Panc1 (cell line): ENCODE measurements around the gene STC2. TPM values are rescaled to one million over a fixed set of nuclear protein-coding genes. Genes with fewer than 3 reads are reported as not detected.

Source experiments
- ATAC-seq: fragments of 200-7000 bp; cut with Tn5 transposase; 2 replicates; pipeline ENCODE4 v1.9.1; 2020; ENCODE audit warnings: mild to moderate bottlenecking, moderate library complexity
- BruUV-seq: library from RNA; stranded (reverse); fragments of 400-500 nt; replicated peaks from 2 replicates; lab custom pipeline; 2021; lab: Mats Ljungman, UMichigan
- CTCF ChIA-PET: fragments of 300-600 bp; sonication (Branson Sonifier 250); formaldehyde crosslinking; loops from one replicate; lab custom pipeline; 2022; ENCODE audit warnings: antibody characterized with exemption; lab: Charles Lee
- POLR2A ChIA-PET: fragments of 300-600 bp; sonication (Branson Sonifier 250); formaldehyde crosslinking; loops from one replicate; lab custom pipeline; 2022; ENCODE audit warnings: antibody characterized with exemption; lab: Charles Lee
- DNase-seq: peaks from one replicate; pipeline ENCODE4 v3.0.0-alpha.2; 2010; ENCODE audit warnings: low read depth, low spot score
- H3K27ac ChIP-seq: 2 replicates; pipeline ENCODE4 v1.5.1; 2011; ENCODE audit warnings: mild to moderate bottlenecking, low read length, inconsistent platforms
- H3K27me3 ChIP-seq: fragments of 200-500 bp; sonication (Bioruptor generic); 2 replicates; pipeline ENCODE4 v1.6.0; 2014; ENCODE audit warnings: low read length, inconsistent platforms; ENCODE audit not compliant: control insufficient read depth, insufficient read depth
- H3K36me3 ChIP-seq: fragments of 200-500 bp; sonication (Bioruptor generic); 2 replicates; pipeline ENCODE4 v1.5.1; 2014; ENCODE audit warnings: inconsistent platforms, mild to moderate bottlenecking, low read length, moderate library complexity; ENCODE audit not compliant: control insufficient read depth, insufficient read depth
- H3K4me1 ChIP-seq: 2 replicates; pipeline ENCODE4 v1.5.1; 2011; ENCODE audit warnings: inconsistent platforms, mild to moderate bottlenecking, low read length, moderate library complexity; ENCODE audit not compliant: control insufficient read depth, insufficient read depth
- H3K4me3 ChIP-seq, 2 experiments: 2 replicates each; pipeline ENCODE4 v1.5.1; 2011 to 2012; ENCODE audit warnings: low read depth in 2 of 2, low read length in 2 of 2, mild to moderate bottlenecking in 2 of 2, inconsistent platforms in 1 of 2, moderate library complexity in 1 of 2
- H3K9me3 ChIP-seq: fragments of 200-500 bp; sonication (Bioruptor generic); 2 replicates; pipeline ENCODE4 v1.5.1; 2014; ENCODE audit warnings: low read depth, mild to moderate bottlenecking, inconsistent platforms, low read length, moderate library complexity; ENCODE audit not compliant: control insufficient read depth, insufficient read depth
- CTCF ChIP-seq: fragments of 450-650 bp; IDR thresholded peaks from 2 replicates; pipeline ENCODE4 v1.5.1; 2017; ENCODE audit warnings: mild to moderate bottlenecking
- POLR2AphosphoS5 ChIP-seq: IDR thresholded peaks from 2 replicates; pipeline ENCODE4 v1.6.1; 2012; ENCODE audit warnings: mild to moderate bottlenecking, low read depth, low read length, moderate library complexity
- REST ChIP-seq, 2 experiments: IDR thresholded peaks; 2 replicates each; pipeline ENCODE4 v1.6.1; 2011 to 2012; ENCODE audit warnings: low read depth in 2 of 2, control low read depth in 1 of 2, low read length in 1 of 2, mild to moderate bottlenecking in 1 of 2, moderate library complexity in 1 of 2; ENCODE audit not compliant: insufficient read depth in 1 of 2
- SIN3A ChIP-seq: IDR thresholded peaks from 2 replicates; pipeline ENCODE4 v1.6.1; 2012; ENCODE audit warnings: low read depth, mild to moderate bottlenecking, low read length, moderate library complexity, borderline replicate concordance; ENCODE audit not compliant: insufficient read depth
- TCF7L2 ChIP-seq: IDR thresholded peaks from 2 replicates; pipeline ENCODE4 v1.6.1; 2011; ENCODE audit warnings: mild to moderate bottlenecking, low read depth, low read length, inconsistent platforms
- in situ Hi-C: cut with HindIII; loops from 2 replicates; pipeline ENCODE4 v1.10.0; 2016; ENCODE audit warnings: low sequenced_read_pairs, low pct_unique_long_range_greater_than_20kb
- intact Hi-C: fragments of 100-400 bp; cut with micrococcal nuclease; formaldehyde crosslinking; loops from one replicate; pipeline ENCODE4 v1.10.0; 2022; ENCODE audit not compliant: unreplicated experiment
- total RNA-seq: library from RNA; stranded (reverse); gene quantifications from one replicate; pipeline ENCODE4 v1.2.1, GENCODE V29; 2021; ENCODE audit not compliant: unreplicated experiment

Gene STC2
- total RNA-seq, 1 experiment from 2014 or later, result 32.2 TPM

- peaks cover 8% of the 10 kb centered on the region; the same call in 1 of the 2 replicates for H3K9me3 ChIP-seq
- no peaks in the 10 kb centered on the region for H3K27me3 ChIP-seq
- no TSS peak for BruUV-seq
- intact Hi-C loops, result no loop called here
- ATAC-seq (no peak), DNase-seq (no peak)
- in situ Hi-C loops, result no loop called here
- H3K4me3 ChIP-seq, result no peak overlapping the region
- POLR2A ChIA-PET, result no interaction called here
- peaks cover 3% of the 10 kb centered on the region; the same call in 1 of the 2 replicates for H3K4me1 ChIP-seq
- TF ChIP-seq POLR2AphosphoS5 (no peak), SIN3A (no peak), TCF7L2 (no peak), CTCF (no peak), REST (IDR thresholded peaks at IDR 0.05; ENCODE audit: insufficient read depth in 1 of 2, low read depth in 2 of 2, low read length in 1 of 2) (no peak)
- no peak overlapping the region for H3K27ac ChIP-seq
- CTCF ChIA-PET, result interaction anchor here (0.7 to 1.2 kb wide), 2 partner anchors 17 to 21 kb away, joined by 3 read pairs; no protein-coding TSS in a partner anchor
- no peaks in the 10 kb centered on the region for H3K36me3 ChIP-seq
Measured at GRCh38 chr5:173310861-173311785, 17.1 kb downstream of the STC2 start.

- no peak overlapping the region for H3K27ac ChIP-seq
- DNase-seq (no peak), ATAC-seq (no peak)
- POLR2A ChIA-PET, result no interaction called here
- no peak for TF ChIP-seq TCF7L2
- TF ChIP-seq SIN3A, result no peak
- TF ChIP-seq REST (IDR thresholded peaks at IDR 0.05; ENCODE audit: insufficient read depth in 1 of 2, low read depth in 2 of 2, low read length in 1 of 2), result no peak
- TF ChIP-seq POLR2AphosphoS5, result no peak
- no peak for TF ChIP-seq CTCF
- no peak overlapping the region for H3K4me3 ChIP-seq
- in situ Hi-C loops (no loop called here), intact Hi-C loops (no loop called here)
- CTCF ChIA-PET, result interaction anchor here (1.2 kb wide), 1 partner anchor 16 kb away, joined by 3 read pairs; no protein-coding TSS in a partner anchor
- H3K4me1 ChIP-seq, result no peaks in the 10 kb centered on the region
- H3K36me3 ChIP-seq, result no peaks in the 10 kb centered on the region
- H3K9me3 ChIP-seq, result peaks cover 8% of the 10 kb centered on the region; the same call in 1 of the 2 replicates
- BruUV-seq, result no TSS peak
- H3K27me3 ChIP-seq, result no peaks in the 10 kb centered on the region
Measured at GRCh38 chr5:173310218-173310769, 17.9 kb downstream of the STC2 start.
